ENCODE results near the gene ABI3BP.

ABI3BP gene

DNA sequence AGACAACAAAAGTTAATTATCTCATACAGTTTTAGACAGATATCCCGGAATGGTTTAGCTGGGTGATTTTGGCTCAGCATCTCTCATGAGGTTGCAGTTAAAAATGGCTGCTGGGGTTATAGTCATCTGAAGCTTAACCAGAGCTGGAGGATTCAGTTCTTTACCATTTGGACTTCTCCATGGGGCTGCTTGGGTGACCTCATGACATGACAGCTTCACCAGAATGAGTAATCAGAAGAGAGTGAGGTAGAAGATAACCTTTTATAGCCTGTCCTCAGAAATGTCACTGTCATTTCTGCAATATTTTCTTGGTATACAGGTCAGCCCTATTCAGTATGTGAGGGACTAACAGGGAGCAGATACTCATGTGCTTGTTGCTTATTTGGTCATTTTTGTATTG, 253.0 kb downstream of the ABI3BP start:
- DNase-seq = no peak
- H3K9me3 ChIP-seq (ENCODE audit: control insufficient read depth, low read length) = no peaks in the 10 kb centered on the region
- no peaks in the 10 kb centered on the region for H3K4me1 ChIP-seq (ENCODE audit: control insufficient read depth, insufficient read depth, low read length, poor library complexity, severe bottlenecking)
- H3K27me3 ChIP-seq (replicated peaks; ENCODE audit: control insufficient read depth, insufficient read depth, low read length, poor library complexity, severe bottlenecking) = no peaks in the 10 kb centered on the region
- H3K4me3 ChIP-seq (ENCODE audit: insufficient read depth, low read depth, low read length, poor library complexity, severe bottlenecking) = no peak overlapping the region
- H3K36me3 ChIP-seq (ENCODE audit: control insufficient read depth, insufficient read depth, low read length) = peaks cover 51% of the 10 kb centered on the region
- H3K27ac ChIP-seq (ENCODE audit: insufficient read depth, low read length, poor library complexity, severe bottlenecking) = no peak overlapping the region

DNA sequence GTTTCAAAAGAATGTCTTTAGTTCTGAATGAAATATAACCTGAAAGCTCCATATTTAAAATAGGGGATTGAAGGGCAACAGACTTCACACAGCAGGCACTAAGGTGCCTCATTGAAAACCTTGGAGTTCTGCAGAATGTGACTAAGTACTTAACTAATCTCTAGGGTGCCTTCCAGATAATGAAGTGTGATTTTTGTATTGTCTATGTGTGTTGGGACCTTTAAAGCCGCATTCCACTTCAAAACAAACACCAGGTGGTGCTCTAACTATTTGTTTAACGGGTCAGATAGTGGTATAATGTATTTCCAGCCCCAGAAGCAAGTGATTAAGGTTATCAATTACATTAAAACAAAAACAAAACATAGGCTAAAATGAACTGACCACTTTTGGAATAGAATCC, 255.9 kb downstream of the ABI3BP start:
- H3K4me1 ChIP-seq (ENCODE audit: control insufficient read depth, insufficient read depth, low read length, poor library complexity, severe bottlenecking) = no peaks in the 10 kb centered on the region
- no peak overlapping the region for H3K27ac ChIP-seq (ENCODE audit: insufficient read depth, low read length, poor library complexity, severe bottlenecking)
- H3K27me3 ChIP-seq (replicated peaks; ENCODE audit: control insufficient read depth, insufficient read depth, low read length, poor library complexity, severe bottlenecking) = no peaks in the 10 kb centered on the region
- no peaks in the 10 kb centered on the region for H3K9me3 ChIP-seq (ENCODE audit: control insufficient read depth, low read length)
- DNase-seq = no peak
- no peak overlapping the region for H3K4me3 ChIP-seq (ENCODE audit: insufficient read depth, low read depth, low read length, poor library complexity, severe bottlenecking)
- H3K36me3 ChIP-seq (ENCODE audit: control insufficient read depth, insufficient read depth, low read length) = peaks cover 67% of the 10 kb centered on the region

DNA sequence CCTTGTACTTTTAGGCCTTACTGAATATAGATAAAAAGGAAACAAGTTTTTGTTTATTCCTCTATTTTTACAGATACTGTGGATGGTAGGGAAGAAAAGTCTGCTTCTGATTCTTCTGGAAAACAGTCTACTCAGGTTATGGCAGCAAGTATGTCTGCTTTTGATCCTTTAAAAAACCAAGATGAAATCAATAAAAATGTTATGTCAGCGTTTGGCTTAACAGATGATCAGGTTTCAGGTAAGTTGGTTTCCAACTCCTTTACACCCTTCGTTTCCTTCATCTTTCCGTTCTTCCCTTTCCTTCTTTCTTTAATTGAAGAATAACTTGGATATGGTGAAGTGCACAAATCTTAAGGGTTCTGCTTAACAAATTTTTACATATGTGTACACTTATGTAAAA, 260.8 kb downstream of the ABI3BP start:
- Histone ChIP-seq H3K9me3 (ENCODE audit: control insufficient read depth, low read length) (no peaks in the 10 kb centered on the region), H3K4me1 (ENCODE audit: control insufficient read depth, insufficient read depth, low read length, poor library complexity, severe bottlenecking) (no peaks in the 10 kb centered on the region), H3K27ac (ENCODE audit: insufficient read depth, low read length, poor library complexity, severe bottlenecking) (no peak overlapping the region), H3K27me3 (replicated peaks; ENCODE audit: control insufficient read depth, insufficient read depth, low read length, poor library complexity, severe bottlenecking) (no peaks in the 10 kb centered on the region), H3K4me3 (ENCODE audit: insufficient read depth, low read depth, low read length, poor library complexity, severe bottlenecking) (no peak overlapping the region), H3K36me3 (ENCODE audit: control insufficient read depth, insufficient read depth, low read length) (peaks cover 75% of the 10 kb centered on the region)
- no peak for DNase-seq

DNA sequence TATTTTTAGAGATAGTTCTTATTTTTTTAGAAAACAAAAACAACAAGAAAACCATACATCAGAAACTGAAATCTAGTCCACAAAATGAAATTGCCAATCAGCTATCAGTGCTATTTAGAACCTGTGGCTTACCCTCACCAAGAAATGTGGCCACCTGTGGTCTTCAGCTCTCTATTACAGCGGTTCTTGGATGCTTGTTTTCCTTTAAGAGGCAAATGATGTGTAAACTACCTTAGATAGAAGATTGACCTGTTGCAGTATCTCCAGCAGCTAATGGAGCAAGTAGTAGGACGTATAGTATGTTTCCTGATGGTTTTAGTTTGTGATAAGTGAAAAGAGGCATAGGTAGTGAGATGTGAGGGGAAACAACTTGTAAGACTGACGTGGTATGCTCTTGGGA, 262.7 kb downstream of the ABI3BP start:
- Histone ChIP-seq H3K36me3 (ENCODE audit: control insufficient read depth, insufficient read depth, low read length) (peaks cover 59% of the 10 kb centered on the region), H3K4me3 (ENCODE audit: insufficient read depth, low read depth, low read length, poor library complexity, severe bottlenecking) (no peak overlapping the region), H3K9me3 (ENCODE audit: control insufficient read depth, low read length) (no peaks in the 10 kb centered on the region), H3K27ac (ENCODE audit: insufficient read depth, low read length, poor library complexity, severe bottlenecking) (no peak overlapping the region), H3K27me3 (replicated peaks; ENCODE audit: control insufficient read depth, insufficient read depth, low read length, poor library complexity, severe bottlenecking) (no peaks in the 10 kb centered on the region), H3K4me1 (ENCODE audit: control insufficient read depth, insufficient read depth, low read length, poor library complexity, severe bottlenecking) (no peaks in the 10 kb centered on the region)
- no peak for DNase-seq

DNA sequence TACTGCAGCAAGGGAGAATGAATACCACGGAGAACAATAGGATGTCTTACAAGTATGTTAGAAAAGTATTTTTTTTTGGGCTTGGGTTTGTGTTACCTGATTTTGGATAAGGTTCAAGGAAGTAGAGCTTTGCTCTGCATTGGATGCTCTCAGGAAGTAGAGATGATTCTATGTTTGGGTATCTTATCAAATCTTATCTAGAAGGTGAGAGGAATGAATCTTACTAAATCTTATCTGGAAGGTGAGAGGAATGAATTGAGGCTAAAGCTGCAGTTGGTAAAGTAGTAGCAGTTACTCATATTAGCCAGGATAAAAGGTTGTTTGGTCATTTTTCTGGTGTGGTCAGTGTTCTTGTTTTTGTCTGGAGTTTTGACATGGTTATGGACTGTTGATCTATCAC, 266.5 kb downstream of the ABI3BP start:
- Histone ChIP-seq H3K4me1 (ENCODE audit: control insufficient read depth, insufficient read depth, low read length, poor library complexity, severe bottlenecking) (no peaks in the 10 kb centered on the region), H3K4me3 (ENCODE audit: insufficient read depth, low read depth, low read length, poor library complexity, severe bottlenecking) (no peak overlapping the region), H3K27ac (ENCODE audit: insufficient read depth, low read length, poor library complexity, severe bottlenecking) (no peak overlapping the region), H3K36me3 (ENCODE audit: control insufficient read depth, insufficient read depth, low read length) (peaks cover 37% of the 10 kb centered on the region), H3K27me3 (replicated peaks; ENCODE audit: control insufficient read depth, insufficient read depth, low read length, poor library complexity, severe bottlenecking) (no peaks in the 10 kb centered on the region), H3K9me3 (ENCODE audit: control insufficient read depth, low read length) (no peaks in the 10 kb centered on the region)
- DNase-seq = no peak

DNA sequence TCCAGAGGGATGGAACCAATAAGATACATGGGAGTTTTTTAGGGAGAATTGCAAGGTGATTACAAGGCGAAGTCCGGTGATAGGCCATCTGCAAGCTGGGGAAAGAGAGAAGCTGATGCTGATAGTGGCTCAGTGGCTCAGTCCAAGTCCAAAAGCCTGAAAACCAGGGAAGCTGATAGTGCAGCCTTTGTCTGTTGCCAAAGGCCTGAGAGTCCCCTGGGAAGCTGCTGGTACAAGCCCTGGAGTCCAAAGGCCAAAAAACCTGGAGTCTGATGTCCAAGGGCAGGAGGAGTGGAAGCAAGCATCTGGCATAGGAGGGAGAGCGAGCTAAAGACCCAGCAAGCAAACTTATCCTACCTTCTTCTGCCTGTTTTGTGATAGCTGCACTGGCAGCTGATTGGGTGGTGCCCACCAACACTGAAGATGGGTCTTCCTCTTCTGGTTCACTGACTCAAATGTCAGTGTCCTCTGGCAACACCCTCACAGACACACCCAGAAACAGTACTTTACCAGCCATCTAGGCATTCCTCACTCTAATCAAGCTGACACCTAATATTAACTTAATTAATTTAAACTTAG, 267.2 kb downstream of the ABI3BP start:
- Histone ChIP-seq H3K36me3 (ENCODE audit: control insufficient read depth, insufficient read depth, low read length) (peaks cover 37% of the 10 kb centered on the region), H3K4me3 (ENCODE audit: insufficient read depth, low read depth, low read length, poor library complexity, severe bottlenecking) (no peak overlapping the region), H3K27me3 (replicated peaks; ENCODE audit: control insufficient read depth, insufficient read depth, low read length, poor library complexity, severe bottlenecking) (no peaks in the 10 kb centered on the region), H3K9me3 (ENCODE audit: control insufficient read depth, low read length) (no peaks in the 10 kb centered on the region), H3K27ac (ENCODE audit: insufficient read depth, low read length, poor library complexity, severe bottlenecking) (no peak overlapping the region), H3K4me1 (ENCODE audit: control insufficient read depth, insufficient read depth, low read length, poor library complexity, severe bottlenecking) (no peaks in the 10 kb centered on the region)
- DNase-seq = no peak

DNA sequence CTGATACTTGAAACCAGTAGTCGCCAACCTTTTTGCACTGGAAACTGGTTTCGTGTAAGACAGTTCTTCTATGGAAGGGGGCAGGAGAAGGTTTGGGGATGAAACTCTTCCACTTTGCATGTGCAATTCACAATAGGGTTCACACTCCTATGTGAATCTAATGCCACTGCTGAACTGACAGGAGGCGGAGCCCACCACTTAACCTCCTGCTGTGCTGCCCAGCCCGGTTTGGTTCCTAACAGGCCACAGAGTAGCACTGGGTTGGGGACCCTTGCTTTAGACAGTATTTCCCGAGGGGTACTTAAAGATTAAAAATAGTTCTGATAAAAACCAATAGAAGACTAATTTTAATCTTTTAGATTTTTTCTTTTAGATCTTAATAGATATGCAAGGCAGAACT, 272.8 kb downstream of the ABI3BP start:
- DNase-seq = no peak
- H3K9me3 ChIP-seq (ENCODE audit: control insufficient read depth, low read length) = no peaks in the 10 kb centered on the region

DNA sequence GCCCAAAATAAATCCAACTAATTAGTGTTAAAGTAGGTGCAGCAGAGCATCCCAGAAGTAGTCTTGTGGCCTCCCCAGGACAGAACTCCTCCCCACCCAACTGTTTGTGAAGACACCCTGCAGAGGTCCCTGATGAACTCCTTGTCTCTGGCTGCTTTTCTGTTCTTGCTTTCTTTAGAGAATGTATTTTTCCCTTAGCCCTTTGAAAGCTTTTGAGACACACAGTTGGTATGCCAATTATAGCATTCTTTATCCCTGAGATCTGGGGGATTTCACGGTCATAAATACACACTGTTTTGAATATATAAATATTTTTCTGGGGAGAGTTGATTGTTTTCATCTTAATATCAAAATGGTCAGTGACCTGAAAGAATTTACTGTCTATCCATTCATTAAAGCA, 274.1 kb downstream of the ABI3BP start:
- H3K4me3 ChIP-seq (ENCODE audit: insufficient read depth, low read depth, low read length, poor library complexity, severe bottlenecking) = no peak overlapping the region
- H3K27ac ChIP-seq (ENCODE audit: insufficient read depth, low read length, poor library complexity, severe bottlenecking) = no peak overlapping the region
- peaks cover 3% of the 10 kb centered on the region for H3K4me1 ChIP-seq (ENCODE audit: control insufficient read depth, insufficient read depth, low read length, poor library complexity, severe bottlenecking)
- H3K36me3 ChIP-seq (ENCODE audit: control insufficient read depth, insufficient read depth, low read length) = peaks cover 38% of the 10 kb centered on the region
- no peak for DNase-seq
- no peaks in the 10 kb centered on the region for H3K9me3 ChIP-seq (ENCODE audit: control insufficient read depth, low read length)
- no peaks in the 10 kb centered on the region for H3K27me3 ChIP-seq (replicated peaks; ENCODE audit: control insufficient read depth, insufficient read depth, low read length, poor library complexity, severe bottlenecking)

More for the DNA sequence above, 272.8 kb downstream of the ABI3BP start:
- Histone ChIP-seq H3K27me3 (replicated peaks; ENCODE audit: control insufficient read depth, insufficient read depth, low read length, poor library complexity, severe bottlenecking) (no peaks in the 10 kb centered on the region), H3K27ac (ENCODE audit: insufficient read depth, low read length, poor library complexity, severe bottlenecking) (no peak overlapping the region), H3K4me1 (ENCODE audit: control insufficient read depth, insufficient read depth, low read length, poor library complexity, severe bottlenecking) (no peaks in the 10 kb centered on the region), H3K4me3 (ENCODE audit: insufficient read depth, low read depth, low read length, poor library complexity, severe bottlenecking) (no peak overlapping the region), H3K36me3 (ENCODE audit: control insufficient read depth, insufficient read depth, low read length) (peaks cover 27% of the 10 kb centered on the region)

DNA sequence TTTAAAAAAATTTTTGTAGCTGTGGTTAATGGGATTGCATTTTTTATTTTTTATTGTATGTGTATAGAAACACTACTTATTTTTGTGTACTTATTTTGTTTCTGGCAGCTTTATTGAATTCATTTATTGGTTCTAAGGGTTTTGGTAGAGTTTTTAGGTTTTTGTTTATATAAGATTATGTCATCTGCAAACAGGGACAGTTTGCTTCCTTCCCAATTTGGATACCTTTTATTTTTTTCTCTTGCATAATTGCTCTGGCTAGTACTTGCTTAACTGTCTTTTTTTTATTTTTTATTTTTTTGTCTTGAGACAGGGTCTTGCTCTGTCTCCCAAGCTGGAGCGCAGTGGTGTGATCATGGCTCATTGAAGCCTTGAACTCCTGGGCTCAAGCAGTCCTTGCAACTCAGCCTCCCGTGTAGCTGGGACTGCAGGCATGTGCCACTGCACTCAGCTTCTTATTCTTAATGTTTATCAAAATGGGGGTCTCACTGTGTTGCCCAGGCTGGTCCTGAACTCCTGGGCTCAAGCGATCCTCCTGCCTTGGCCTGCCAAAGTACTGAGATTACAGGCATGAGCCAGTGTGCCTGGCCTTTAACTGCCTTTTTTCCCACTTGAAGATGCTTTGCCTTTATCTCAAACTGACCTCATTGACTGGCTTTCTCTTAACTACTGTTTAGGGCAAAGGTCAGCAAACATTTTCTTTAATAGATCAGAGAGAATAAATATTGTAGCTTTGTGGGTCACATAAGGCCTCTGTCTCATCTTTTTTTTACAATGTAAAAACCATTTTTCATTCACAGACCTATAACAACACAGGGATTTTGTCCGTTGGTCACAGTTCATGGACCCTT, 275.4 kb downstream of the ABI3BP start:
- peaks cover 38% of the 10 kb centered on the region for H3K36me3 ChIP-seq (ENCODE audit: control insufficient read depth, insufficient read depth, low read length)
- no peak overlapping the region for H3K27ac ChIP-seq (ENCODE audit: insufficient read depth, low read length, poor library complexity, severe bottlenecking)
- H3K4me1 ChIP-seq (ENCODE audit: control insufficient read depth, insufficient read depth, low read length, poor library complexity, severe bottlenecking) = peaks cover 3% of the 10 kb centered on the region
- H3K27me3 ChIP-seq (replicated peaks; ENCODE audit: control insufficient read depth, insufficient read depth, low read length, poor library complexity, severe bottlenecking) = no peaks in the 10 kb centered on the region
- no peak for DNase-seq
- no peak overlapping the region for H3K4me3 ChIP-seq (ENCODE audit: insufficient read depth, low read depth, low read length, poor library complexity, severe bottlenecking)
- H3K9me3 ChIP-seq (ENCODE audit: control insufficient read depth, low read length) = no peaks in the 10 kb centered on the region

DNA sequence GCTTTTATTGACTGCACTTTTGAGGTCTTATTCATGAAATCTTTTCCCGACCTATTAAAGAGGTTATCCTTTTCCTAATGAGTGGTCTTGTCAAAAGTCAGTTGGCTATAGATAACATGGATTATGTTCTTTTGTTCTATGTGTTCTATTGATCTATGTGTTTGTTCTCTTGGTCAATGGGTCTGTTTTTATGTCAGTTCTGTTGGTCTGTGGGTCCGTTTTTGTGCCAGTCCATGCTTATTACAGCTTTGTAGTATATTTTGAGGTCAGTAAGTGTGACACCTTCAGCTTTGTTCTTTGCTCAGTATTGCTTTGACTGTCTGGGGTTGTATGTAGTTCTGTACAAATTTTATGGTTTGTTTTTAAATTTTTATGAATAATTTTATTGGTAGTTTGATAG, 276.2 kb downstream of the ABI3BP start:
- H3K27ac ChIP-seq (ENCODE audit: insufficient read depth, low read length, poor library complexity, severe bottlenecking) = no peak overlapping the region
- H3K36me3 ChIP-seq (ENCODE audit: control insufficient read depth, insufficient read depth, low read length) = peaks cover 38% of the 10 kb centered on the region
- H3K4me3 ChIP-seq (ENCODE audit: insufficient read depth, low read depth, low read length, poor library complexity, severe bottlenecking) = no peak overlapping the region
- peaks cover 3% of the 10 kb centered on the region for H3K4me1 ChIP-seq (ENCODE audit: control insufficient read depth, insufficient read depth, low read length, poor library complexity, severe bottlenecking)
- DNase-seq = no peak
- H3K9me3 ChIP-seq (ENCODE audit: control insufficient read depth, low read length) = no peaks in the 10 kb centered on the region
- H3K27me3 ChIP-seq (replicated peaks; ENCODE audit: control insufficient read depth, insufficient read depth, low read length, poor library complexity, severe bottlenecking) = no peaks in the 10 kb centered on the region
